K562 (cell line): ENCODE data around the gene CD52. TPM values are rescaled to one million over a fixed set of nuclear protein-coding genes. Genes with fewer than 3 reads are reported as not detected.

Experiments used
- BMI1 ChIP-seq: fragments of 150-350 bp; IDR thresholded peaks from 2 replicates; pipeline ENCODE4 v1.6.1; 2014; ENCODE audit warnings: low read length
- EHMT2 ChIP-seq: fragments of 450-650 bp; IDR thresholded peaks from 2 replicates; pipeline ENCODE4 v1.6.1; 2018; ENCODE audit warnings: antibody characterized with exemption
- EZH2 ChIP-seq: IDR thresholded peaks from 2 replicates; pipeline ENCODE4 v1.6.1; 2012; ENCODE audit warnings: low read depth, mild to moderate bottlenecking, inconsistent platforms, low read length, borderline replicate concordance
- HNRNPK ChIP-seq: fragments of 200-400 bp; formaldehyde crosslinking; IDR thresholded peaks from one replicate; pipeline ENCODE4 v1.6.1; 2018; ENCODE audit warnings: mild to moderate bottlenecking, low read depth, low read length; ENCODE audit not compliant: poor library complexity, severe bottlenecking
- RNF219 ChIP-seq: fragments of 250-450 bp; sonication (Bioruptor Pico); IDR thresholded peaks from 2 replicates; pipeline ENCODE4 v1.5.0; 2022; ENCODE audit warnings: mild to moderate bottlenecking
- ZNF318 ChIP-seq, 2 experiments: fragments of 450-650 bp; IDR thresholded peaks; 2 replicates each; pipeline ENCODE4 v1.6.1; 2016; ENCODE audit warnings: mild to moderate bottlenecking in 2 of 2, borderline replicate concordance in 1 of 2, low read depth in 1 of 2, moderate library complexity in 1 of 2
- ZNF740 ChIP-seq, 3 experiments: fragments of 200-800 bp in 1 of 3; sonication (Bioruptor generic) in 1 of 3; sonication (generic) in 1 of 3; formaldehyde crosslinking in 1 of 3; IDR thresholded peaks; 2 replicates each; pipeline versions ENCODE4 v1.6.1 to v1.8.0; 2016 to 2022; ENCODE audit warnings: mild to moderate bottlenecking in 2 of 3, missing compliant biosample characterization in 2 of 3, missing genetic modification characterization in 2 of 3, missing genetic modification reagents in 1 of 3
- ZNF766 ChIP-seq: fragments of 200-800 bp; sonication (Bioruptor generic); conservative IDR thresholded peaks from 2 replicates; pipeline ENCODE4 v1.6.1; 2016; ENCODE audit warnings: missing genetic modification characterization, missing compliant biosample characterization
- polyA plus RNA-seq, 8 experiments: library from polyadenylated mRNA; depleted of rRNA in 4 of 8; stranded (reverse) in 5 of 8; unstranded in 3 of 8; fragments of >200 nt; fragmentation: Nextera tagmentation in 2 of 8; fragmentation: Illumina TruSeq in 1 of 8; extraction: Ambion mirVana in 2 of 8; extraction: Trizol in 1 of 8; gene quantifications; 2 replicates each; pipeline versions ENCODE4 v1.2.1 to v1.2.3, GENCODE V29; 2011 to 2014; ENCODE audit warnings: inconsistent platforms in 1 of 8, missing spikeins in 1 of 8
- total RNA-seq, 7 experiments: library from RNA; depleted of rRNA in 6 of 7; stranded (reverse); fragments of >200 nt in 6 of 7; fragmentation: Illumina TruSeq in 2 of 7; extraction: Trizol in 2 of 7; gene quantifications; 2 replicates each; pipeline versions ENCODE4 v1.2.1 to v1.2.3, GENCODE V29; 2011 to 2021; ENCODE audit warnings: low replicate concordance in 1 of 7
- TF ChIP-seq, protein P1 (sequence below): sonication (generic); formaldehyde crosslinking; IDR thresholded peaks from 2 replicates; pipeline ENCODE4 v1.8.0; 2022; ENCODE audit warnings: mild to moderate bottlenecking, missing genetic modification reagents

The CD52 gene
- total and polyA plus RNA-seq, 9 of the 15 experiments (the other 6 are each of a cell fraction or from before 2014, with no cell fraction given): 34.9 to 488 (median 173) TPM

GRCh38 chr1:26275580-26276431 lies 42.0 kb upstream of the CD52 start (continued):
- no peak for TF ChIP-seq BMI1
- no peak for TF ChIP-seq EZH2
- TF ChIP-seq ZNF740 (CRISPR knock-in tag; IDR thresholded peaks at IDR 0.05): no peak
- TF ChIP-seq ZNF740 (tag; IDR thresholded peaks at IDR 0.05): no peak
- no peak for TF ChIP-seq RNF219
- TF ChIP-seq HNRNPK: no peak
- TF ChIP-seq EHMT2: no peak
- TF ChIP-seq ZNF318 (IDR thresholded peaks at IDR 0.05; ENCODE audit: borderline replicate concordance in 1 of 2, low read depth in 1 of 2): no peak
- TF ChIP-seq, protein P1, sequence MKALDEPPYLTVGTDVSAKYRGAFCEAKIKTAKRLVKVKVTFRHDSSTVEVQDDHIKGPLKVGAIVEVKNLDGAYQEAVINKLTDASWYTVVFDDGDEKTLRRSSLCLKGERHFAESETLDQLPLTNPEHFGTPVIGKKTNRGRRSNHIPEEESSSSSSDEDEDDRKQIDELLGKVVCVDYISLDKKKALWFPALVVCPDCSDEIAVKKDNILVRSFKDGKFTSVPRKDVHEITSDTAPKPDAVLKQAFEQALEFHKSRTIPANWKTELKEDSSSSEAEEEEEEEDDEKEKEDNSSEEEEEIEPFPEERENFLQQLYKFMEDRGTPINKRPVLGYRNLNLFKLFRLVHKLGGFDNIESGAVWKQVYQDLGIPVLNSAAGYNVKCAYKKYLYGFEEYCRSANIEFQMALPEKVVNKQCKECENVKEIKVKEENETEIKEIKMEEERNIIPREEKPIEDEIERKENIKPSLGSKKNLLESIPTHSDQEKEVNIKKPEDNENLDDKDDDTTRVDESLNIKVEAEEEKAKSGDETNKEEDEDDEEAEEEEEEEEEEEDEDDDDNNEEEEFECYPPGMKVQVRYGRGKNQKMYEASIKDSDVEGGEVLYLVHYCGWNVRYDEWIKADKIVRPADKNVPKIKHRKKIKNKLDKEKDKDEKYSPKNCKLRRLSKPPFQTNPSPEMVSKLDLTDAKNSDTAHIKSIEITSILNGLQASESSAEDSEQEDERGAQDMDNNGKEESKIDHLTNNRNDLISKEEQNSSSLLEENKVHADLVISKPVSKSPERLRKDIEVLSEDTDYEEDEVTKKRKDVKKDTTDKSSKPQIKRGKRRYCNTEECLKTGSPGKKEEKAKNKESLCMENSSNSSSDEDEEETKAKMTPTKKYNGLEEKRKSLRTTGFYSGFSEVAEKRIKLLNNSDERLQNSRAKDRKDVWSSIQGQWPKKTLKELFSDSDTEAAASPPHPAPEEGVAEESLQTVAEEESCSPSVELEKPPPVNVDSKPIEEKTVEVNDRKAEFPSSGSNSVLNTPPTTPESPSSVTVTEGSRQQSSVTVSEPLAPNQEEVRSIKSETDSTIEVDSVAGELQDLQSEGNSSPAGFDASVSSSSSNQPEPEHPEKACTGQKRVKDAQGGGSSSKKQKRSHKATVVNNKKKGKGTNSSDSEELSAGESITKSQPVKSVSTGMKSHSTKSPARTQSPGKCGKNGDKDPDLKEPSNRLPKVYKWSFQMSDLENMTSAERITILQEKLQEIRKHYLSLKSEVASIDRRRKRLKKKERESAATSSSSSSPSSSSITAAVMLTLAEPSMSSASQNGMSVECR (CRISPR knock-in tag): no peak
- peak; percentile 80 for TF ChIP-seq ZNF766 (CRISPR knock-in tag)
